ENCODE measurements around the gene SYCE3. TPM values are rescaled to one million over a fixed set of nuclear protein-coding genes. Genes with fewer than 3 reads are reported as not detected.
A peak's percentile ranks its signal among the peaks of the same experiment; 100 is the strongest.

The SYCE3 gene
- total and polyA plus RNA-seq, 9 of the 15 experiments (the other 6 are each of a cell fraction or from before 2014, with no cell fraction given), result 0.56 TPM; not detected in 8

DNA sequence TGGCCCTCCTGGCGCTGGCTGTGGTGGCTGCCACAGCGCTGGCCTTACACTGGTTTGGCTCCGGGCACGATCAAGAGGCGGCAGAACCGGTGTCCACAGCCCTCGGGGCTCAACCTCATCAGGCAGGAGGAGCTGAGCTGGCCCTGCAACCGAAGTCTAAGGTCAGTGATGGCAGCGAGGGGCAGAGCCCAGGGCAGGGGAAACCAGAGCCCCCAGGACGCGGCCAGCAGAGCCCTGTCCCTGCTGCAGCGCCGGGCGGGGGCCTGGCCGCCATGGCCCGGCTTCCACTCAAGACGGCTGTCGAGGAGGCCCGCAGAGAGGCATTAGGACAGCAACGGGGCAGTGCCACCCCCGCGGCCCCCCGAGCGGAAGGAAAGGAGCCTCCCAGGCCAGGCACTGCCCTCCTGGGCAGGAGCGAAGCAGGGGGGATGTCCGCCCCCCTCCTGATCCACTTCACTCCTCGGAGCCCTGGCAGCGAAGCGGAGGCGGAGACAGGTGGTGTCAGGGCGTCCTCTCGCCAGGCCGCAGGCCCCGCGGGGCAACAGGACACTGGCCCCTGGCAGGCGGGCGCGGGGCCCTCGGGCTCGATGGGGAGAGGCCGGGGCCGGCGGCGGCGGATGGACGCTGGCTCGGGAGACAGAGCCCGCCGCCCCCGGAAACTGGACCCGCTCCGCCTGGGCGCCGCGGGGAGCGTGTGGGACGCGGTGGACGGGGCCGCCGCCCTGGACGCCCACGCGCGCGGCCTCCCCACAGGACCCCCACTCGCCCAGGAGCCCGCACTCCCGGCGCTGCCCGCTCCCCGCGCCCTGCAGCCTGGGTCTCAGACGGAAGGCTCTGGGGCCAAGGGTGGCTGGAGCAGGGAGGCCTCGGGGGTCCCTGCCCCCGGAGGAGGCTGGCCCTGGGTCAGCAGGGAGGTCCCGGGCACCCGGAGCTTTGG, 16.1 kb downstream of the SYCE3 start (continued):
- TF ChIP-seq, protein P1, sequence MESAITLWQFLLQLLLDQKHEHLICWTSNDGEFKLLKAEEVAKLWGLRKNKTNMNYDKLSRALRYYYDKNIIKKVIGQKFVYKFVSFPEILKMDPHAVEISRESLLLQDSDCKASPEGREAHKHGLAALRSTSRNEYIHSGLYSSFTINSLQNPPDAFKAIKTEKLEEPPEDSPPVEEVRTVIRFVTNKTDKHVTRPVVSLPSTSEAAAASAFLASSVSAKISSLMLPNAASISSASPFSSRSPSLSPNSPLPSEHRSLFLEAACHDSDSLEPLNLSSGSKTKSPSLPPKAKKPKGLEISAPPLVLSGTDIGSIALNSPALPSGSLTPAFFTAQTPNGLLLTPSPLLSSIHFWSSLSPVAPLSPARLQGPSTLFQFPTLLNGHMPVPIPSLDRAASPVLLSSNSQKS (CRISPR knock-in tag; IDR thresholded peaks at IDR 0.05), result no peak
- TF ChIP-seq, protein P2, sequence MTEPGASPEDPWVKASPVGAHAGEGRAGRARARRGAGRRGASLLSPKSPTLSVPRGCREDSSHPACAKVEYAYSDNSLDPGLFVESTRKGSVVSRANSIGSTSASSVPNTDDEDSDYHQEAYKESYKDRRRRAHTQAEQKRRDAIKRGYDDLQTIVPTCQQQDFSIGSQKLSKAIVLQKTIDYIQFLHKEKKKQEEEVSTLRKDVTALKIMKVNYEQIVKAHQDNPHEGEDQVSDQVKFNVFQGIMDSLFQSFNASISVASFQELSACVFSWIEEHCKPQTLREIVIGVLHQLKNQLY (CRISPR knock-in tag; conservative IDR thresholded peaks at IDR 0.05), result no peak
- TF ChIP-seq CAMTA2 (CRISPR knock-in tag; conservative IDR thresholded peaks at IDR 0.05) (no peak), PRPF4 (IDR thresholded peaks at IDR 0.05; ENCODE audit: insufficient read depth, low read depth, low read length, poor library complexity, severe bottlenecking) (no peak)

DNA sequence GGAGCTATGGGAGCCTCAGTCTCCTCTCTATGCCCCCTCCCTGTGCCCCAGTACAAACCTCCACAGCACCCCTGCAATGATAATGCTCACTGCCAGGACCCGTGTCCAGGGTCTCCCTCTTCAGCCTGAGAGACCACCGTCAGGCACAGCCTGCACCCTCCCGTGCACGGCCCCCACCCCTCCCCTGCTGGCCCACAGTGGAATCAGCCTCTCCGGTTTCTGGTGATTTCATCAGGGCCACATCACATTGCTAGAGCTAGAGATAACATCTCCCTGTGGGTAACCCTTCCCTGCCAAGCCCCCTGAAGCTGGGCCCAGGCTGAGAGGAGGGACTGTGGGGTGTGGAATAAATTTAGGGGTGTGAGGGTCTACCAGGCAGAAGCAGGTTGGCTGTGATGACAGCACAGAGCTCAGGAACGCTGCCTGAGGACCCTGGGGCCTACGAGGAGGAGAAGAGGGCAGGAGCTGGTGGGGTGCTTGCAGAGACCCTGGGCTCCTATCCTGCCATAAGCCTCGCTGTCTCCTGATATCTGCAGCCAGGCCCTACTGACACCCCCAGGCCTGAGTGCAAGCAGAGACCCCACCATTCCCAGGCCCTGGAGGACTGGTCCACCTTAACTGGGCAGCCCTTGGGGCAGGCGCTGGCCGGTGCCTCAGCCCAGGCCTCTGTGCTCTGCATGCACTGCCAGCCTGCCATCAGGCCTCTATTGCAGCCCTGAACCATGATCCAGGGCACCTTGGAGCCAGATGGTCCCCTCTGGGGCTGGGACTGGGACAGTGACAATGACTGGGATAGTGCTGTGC, 17.0 kb downstream of the SYCE3 start, which contains the start of gene KLHDC7B:
KLHDC7B (plus strand) TSS at position 378 of the 804 bp plus-strand sequence; CDS start at position 723, 345 bp downstream.
- ATAC-seq (peak; percentile 77), FAIRE-seq (no peak), DNase-seq (ENCODE audit: extremely low read depth in 1 of 4, low spot score in 3 of 4) (no peak)
- Histone ChIP-seq H3K27ac (ENCODE audit: extremely low read depth, low read depth, low read length) (no peak within 1 kb of the TSS), H3K9me3 (replicated peaks; ENCODE audit: control insufficient read depth, insufficient read depth, low read depth, low read length) (no peaks in the 10 kb centered on the region), H3K9me1 (ENCODE audit: control insufficient read depth, insufficient read depth, low read length) (no peaks in the 10 kb centered on the region), H2AFZ (ENCODE audit: low read depth, low read length) (no peak within 1 kb of the TSS), H4K20me1 (replicated peaks; ENCODE audit: control insufficient read depth, insufficient read depth, low read length) (no peaks in the 10 kb centered on the region), H3K36me3 (ENCODE audit: control insufficient read depth, insufficient read depth, low read length) (no peaks in the 10 kb centered on the region), H3K27me3 (ENCODE audit: control insufficient read depth in 2 of 2, insufficient read depth in 2 of 2, low read length in 2 of 2) (no peaks in the 10 kb centered on the region; a peak in 1 of 5 replicates), H3K79me2 (ENCODE audit: control insufficient read depth, insufficient read depth, low read length) (no peaks in the 10 kb centered on the region), H3K4me2 (ENCODE audit: insufficient read depth, low read length) (no peak within 1 kb of the TSS), H3K9ac (ENCODE audit: insufficient read depth in 1 of 2, low read depth in 2 of 2, low read length in 2 of 2) (peak within 1 kb of the TSS in 1 of 2 experiments; percentile 24; a peak in 1 of 4 replicates), H3K4me1 (replicated peaks in 1 of 2; ENCODE audit: control insufficient read depth in 2 of 2, insufficient read depth in 2 of 2, low read length in 2 of 2) (peaks cover 2 to 38% of the 10 kb centered on the region in 2 experiments; a peak in 3 of 5 replicates), H3K4me3 (no peak within 1 kb of the TSS)
- no TSS peak for BruUV-seq (replicated peaks)
- WGBS (ENCODE audit: insufficient coverage, low coverage, missing lambda C conversion rate), result 26% methylated on average over 8 of the region's 10 CpGs
- intact Hi-C loops (cut with micrococcal nuclease), result no loop called here
- in situ Hi-C loops (cut with MboI), result no loop called here
- CTCF ChIA-PET (ENCODE audit: low intra/inter-chr PET ratio), result no interaction called here
- POLR2A ChIA-PET, result interaction anchor here (0.9 to 1.0 kb wide), 2 partner anchors 21 to 82 kb away, joined by 3 to 4 read pairs; partner anchors contain the start of genes ARSA and SCO2
- no peak for TF ChIP-seq CBX8 (IDR thresholded peaks at IDR 0.05; ENCODE audit: borderline replicate concordance, extremely low read depth, low read depth, low read length, poor library complexity, severe bottlenecking)
- TF ChIP-seq NCOA2 (IDR thresholded peaks at IDR 0.05; ENCODE audit: partially characterized antibody in 2 of 2), result no peak
- no peak for TF ChIP-seq PHB2 (IDR thresholded peaks at IDR 0.05; ENCODE audit: low read depth)
- no peak for TF ChIP-seq ZNF436 (CRISPR knock-in tag; IDR thresholded peaks at IDR 0.05)
- TF ChIP-seq NCOA1 (IDR thresholded peaks at IDR 0.05; ENCODE audit: low read depth), result no peak
- TF ChIP-seq DNMT1 (IDR thresholded peaks at IDR 0.05), result no peak
- TF ChIP-seq EP400 (IDR thresholded peaks at IDR 0.05), result peak; percentile 71
- TF ChIP-seq TRIM24 (IDR thresholded peaks at IDR 0.05), result peak; percentile 50 to 75; a peak in 2 of 4 replicates
- TF ChIP-seq MAFG (tag; conservative IDR thresholded peaks at IDR 0.05), result no peak
- TF ChIP-seq ETV5 (CRISPR knock-in tag; IDR thresholded peaks at IDR 0.05; ENCODE audit: low read depth), result no peak
- peak; percentile 6; the same call in 1 of the 2 replicates for TF ChIP-seq ARID1B (IDR thresholded peaks at IDR 0.05)
- peak; percentile 70 for TF ChIP-seq RBFOX2 (IDR thresholded peaks at IDR 0.05; ENCODE audit: low read depth, low read length)
- no peak for TF ChIP-seq ZFP1 (CRISPR knock-in tag; IDR thresholded peaks at IDR 0.05)
- TF ChIP-seq MTA1 (IDR thresholded peaks at IDR 0.05; ENCODE audit: borderline replicate concordance), result no peak
- no peak for TF ChIP-seq CAMTA2 (CRISPR knock-in tag; conservative IDR thresholded peaks at IDR 0.05)

All from K562 (cell line).